Hypothalamus (tissue), 51 donors: ENCODE data around the gene SYNM.
A peak's percentile ranks its signal among the peaks of the same experiment; 100 is the strongest.

Experiments used
- DNase-seq, 51 donors: peaks; one replicate each; lab custom pipeline; 2025; lab: John Stamatoyannopoulos, UW

The SYNM gene

DNA sequence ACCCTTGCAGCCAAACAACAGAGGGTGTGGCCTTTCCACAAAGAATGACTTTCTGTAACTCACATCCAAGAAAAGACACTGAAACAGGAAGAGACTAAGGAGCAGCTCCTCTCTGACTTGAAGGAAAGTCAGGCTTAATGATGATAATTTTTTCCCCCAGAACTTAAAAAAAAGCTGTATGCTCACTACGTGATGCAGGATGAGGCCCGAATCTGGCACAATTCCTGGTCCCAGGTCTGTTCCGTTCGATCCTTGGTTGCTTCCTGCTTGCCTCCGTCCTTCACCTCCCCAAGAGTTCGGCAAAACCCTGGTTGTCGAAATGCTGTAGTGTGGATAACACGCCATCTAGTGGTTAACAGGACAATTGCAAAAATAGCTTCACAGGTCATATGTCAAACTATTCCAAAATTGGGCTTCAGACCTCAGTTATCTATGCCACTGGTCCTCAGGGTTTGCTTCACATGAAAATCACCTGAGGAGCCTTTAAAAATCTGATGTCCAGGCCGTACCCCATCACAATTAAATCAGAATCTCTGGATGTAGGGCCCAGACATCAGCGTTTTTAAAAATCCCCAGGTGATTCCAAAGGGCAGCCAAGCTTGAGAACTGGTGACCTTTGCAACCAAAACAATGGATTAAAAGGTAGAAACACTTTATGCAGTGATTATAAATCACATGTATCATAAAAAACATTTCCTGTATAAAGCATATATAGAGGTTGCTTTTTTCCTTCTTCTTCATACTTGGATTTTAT lies 28.1 kb upstream of the SYNM start:
- peak in 30 of 51 donors; percentile 6 to 80 (median 22) for DNase-seq

DNA sequence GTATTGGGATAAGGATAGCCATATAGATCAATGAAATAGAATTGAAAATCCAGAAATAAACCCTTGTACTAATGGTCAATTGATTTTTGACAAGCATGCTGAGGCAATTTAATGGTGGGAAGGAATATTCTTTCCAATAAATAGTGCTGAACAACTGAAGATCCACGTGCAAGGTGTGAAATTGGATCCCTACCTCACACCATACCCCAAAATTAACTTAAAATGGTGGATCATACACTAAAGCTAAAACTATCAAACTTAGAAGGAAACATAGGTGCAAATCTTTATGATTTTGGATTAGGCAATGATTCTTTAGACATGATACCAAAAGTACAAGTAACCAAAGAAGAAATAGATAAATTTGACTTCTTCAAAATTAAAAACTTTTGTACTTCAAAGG lies 22.1 kb upstream of the SYNM start:
- no peak for DNase-seq

DNA sequence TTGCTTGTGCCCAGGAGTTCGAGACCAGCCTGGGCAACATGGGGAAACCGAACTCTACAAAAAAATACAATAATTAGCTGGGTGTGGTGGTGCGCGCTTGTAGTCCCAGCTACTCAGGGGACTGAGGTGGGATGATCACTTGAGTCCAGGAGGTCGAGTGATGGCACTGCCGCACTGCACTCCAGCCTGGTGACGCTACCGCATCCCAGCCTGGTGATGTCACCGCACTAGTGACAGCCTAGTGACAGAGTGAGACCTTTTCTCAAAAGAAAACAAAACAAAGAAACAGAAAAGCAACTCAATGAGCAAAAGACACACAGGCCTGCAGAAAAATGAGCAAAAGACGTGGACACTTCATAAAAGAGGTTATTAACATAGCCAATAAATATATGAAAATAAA lies 19.9 kb upstream of the SYNM start:
- DNase-seq, result no peak

DNA sequence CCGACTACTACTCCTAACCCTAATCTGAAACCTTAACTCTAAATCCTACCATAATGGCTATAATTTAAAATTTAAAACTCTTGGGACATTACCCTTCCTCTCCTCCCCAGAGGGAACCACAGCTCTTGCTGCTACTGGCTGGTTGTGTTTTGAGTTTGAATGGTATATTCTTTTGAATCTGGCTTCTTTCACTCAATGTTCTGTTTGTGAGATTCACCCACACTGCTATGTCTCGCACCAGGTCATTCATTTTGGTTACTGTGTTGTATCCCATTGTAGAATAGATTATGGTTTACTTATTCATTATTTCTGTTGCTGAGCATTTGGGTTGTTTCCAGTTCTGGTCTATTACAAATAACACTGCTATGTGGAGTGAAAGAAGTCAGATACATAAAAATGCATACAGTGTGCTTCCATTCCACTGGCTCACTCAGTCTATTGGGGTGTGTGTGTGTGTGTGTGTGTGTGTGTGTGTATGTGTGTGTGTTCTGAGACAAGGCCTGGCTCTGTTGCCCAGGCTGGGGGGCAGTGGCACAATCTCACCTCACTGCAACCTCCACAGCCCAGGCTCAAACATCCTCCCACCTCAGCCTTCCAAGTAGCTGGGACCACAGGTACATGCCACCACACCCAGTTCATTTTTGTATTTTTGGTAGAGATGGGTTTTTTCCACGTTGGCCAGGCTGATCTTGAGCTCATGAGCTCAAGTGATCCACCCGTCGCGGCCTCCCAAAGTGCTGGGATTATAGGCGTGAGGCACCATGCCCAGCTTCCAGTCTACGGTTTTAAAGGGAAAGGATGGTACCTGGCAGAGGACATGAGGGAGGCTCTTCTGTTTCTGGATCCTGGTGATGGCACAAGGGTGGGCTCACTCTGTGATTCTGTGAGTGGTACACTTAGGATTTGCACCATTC lies 19.2 kb upstream of the SYNM start:
- no peak for DNase-seq

DNA sequence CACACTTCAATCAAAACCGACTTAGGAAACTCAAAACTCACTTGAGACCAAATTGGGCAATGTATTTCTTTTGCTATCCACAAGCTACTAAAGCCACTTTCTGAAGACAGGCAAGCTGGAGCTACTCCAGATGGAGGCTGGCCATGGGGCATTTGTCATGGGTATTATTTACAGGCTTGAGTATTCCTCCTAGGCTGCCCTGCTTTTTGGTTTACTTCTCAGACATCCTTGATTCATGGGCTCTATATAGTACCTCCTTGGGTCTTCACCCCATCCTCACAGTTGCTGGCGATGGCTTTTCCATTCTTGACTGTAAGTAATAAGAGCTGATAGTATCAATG lies 18.6 kb upstream of the SYNM start:
- no peak for DNase-seq

DNA sequence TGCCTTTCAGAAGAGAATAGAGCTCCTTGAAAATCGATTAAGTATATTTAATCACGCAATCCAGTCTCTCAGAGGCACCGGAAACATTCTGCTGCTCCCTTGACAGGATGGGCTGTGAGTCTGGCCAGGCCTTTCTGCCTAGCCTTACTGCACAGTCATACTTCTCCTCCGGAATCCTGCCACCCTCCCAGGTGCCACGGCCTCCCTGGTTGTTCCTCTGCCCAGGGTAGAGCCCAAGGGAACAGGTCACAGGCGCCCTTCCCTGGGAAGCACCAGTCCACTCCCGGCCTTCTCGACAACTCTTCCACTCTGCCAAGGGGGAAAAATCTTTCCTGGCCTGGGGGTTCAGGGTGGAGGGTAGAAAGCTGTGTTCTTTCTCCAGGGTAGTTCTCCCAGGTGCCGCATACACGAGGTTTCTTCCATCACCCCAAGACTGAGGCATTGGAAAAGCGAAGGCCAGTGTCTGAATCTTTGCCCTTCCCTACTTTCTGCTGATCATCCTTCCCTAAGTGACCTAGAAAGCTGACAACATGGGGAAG lies 17.4 kb upstream of the SYNM start:
- no peak for DNase-seq

DNA sequence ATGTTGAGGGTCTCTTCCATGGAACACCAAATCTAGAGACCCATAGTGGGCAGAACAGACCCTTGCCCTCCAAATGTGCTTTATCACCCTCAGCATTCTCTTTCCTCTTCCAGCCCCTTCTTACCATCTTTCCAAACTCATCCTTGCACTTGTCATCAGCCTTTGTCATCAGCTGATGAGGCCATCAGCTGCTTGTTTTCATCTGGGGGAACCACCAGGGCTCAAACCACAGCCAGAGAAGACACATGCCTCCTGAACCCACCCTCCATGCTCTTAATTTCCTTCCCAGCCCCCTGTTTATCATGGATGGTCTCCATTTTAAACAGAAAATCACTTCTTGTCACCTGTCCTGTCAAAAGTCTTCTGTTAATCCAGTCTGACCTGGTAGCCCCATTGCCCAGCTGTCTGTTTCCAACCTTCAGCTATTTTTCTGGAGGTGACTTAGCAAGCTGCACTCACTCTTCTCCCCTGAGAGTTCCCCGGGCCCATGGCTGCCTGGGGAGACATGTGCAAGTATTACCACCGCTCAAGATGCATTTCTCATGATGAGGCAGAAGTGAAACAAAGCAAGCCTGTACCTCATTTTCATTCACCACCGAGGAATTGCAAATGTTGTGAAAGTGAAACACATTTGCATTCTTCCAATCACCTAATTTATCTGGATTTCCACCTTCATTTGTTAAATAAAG lies 14.7 kb upstream of the SYNM start:
- DNase-seq, result no peak

DNA sequence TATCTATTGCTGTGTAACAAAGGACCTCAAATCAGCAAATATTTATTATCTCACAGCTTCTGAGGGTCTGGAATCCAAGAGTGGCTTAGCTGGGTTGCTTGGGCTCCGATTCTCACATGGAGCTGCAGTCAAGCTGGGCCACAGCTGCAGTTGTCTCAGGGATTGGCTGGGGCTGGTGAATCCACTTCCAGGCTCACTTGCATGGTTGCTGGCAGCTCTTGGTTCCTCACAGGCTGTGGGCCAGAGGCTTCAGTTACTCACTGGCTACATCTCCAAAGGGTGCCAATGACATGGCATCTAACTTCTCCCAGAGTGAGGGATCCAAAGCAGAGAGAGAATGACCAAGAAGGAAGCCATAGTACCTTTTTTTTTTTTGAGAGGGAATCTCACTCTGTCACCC lies 13.9 kb upstream of the SYNM start:
- no peak for DNase-seq

DNA sequence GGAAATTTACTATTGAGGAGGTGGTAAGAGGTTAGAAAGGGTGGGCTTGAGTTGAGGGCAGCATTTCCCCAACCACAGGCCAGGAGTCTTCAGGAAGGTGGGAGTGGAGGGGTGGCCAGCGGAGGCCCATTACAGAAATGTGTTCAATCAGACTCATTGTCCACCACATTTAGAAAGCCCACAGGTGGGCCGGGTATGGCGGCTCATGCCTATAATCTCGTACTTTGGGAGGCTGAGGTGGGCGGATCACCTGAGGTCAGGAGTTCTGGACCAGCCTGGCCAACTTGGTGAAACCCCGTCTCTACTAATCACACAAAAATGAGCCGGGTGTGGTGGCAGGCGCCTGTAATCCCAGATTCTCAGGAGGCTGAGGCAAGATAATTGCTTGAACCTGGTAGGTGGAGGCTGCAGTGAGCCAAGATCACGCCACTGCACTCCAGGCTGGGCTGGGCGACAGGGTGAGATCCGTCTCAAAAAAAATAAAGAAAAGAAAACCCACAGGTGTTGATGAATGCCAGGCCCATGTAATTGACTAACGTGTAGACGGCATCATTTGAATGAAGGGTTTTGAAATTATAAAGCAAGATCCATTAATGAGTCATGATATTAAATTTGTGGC lies 12.2 kb upstream of the SYNM start:
- DNase-seq, result no peak

DNA sequence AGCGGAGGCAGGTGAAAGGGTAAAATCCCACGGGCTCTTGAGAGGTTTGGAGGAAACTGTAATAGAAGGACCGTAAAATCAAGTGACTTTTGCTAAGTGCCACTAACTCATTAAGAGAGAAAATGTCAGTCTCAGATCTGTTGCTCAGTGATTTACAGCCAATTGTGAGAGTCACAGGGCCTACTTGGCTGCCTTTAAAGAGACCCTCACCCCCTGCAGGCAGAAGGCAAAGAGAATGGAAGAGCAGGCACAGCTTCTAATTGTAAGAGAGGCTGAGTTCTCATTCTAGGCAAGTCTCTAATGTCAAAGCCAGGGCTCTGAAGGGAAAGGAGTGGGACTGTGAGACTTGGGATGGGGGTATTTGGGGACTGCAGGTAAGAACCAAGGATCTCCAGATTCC lies 9.3 kb upstream of the SYNM start:
- DNase-seq, result no peak

DNA sequence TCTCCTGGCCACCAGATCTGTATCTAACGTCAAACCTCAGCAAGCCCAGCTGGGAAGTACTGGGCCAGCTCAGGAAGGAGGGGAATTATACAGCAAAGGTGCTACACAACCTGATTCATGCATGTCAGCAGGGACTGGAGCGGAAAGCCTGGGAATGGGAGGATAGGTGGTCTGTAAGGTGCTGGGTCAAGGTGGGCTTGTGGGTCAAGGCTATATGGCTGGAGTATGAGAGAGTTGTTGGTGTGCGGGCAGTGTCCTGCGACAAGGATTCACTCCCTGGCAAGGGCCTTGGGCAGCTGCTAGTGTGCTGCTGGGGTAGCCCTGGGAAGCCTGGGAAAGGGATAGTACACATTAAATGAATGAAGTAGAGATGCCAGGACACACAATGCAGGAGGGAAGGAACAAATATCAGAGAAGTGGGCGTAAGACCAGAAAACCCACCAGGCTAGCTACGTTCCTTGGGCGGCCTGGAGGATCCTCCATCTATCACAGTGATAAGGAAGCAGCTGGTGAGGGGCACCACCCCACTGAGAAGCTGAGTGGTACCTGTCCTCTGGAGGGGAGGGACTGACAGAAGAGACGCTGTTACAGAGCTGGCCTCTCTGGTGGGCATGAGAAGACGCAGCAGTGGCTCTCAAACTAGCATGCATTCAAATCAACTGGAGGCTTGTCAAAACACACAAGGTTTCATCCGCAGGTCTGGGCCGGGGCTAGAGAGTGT lies 8.5 kb upstream of the SYNM start:
- no peak for DNase-seq

DNA sequence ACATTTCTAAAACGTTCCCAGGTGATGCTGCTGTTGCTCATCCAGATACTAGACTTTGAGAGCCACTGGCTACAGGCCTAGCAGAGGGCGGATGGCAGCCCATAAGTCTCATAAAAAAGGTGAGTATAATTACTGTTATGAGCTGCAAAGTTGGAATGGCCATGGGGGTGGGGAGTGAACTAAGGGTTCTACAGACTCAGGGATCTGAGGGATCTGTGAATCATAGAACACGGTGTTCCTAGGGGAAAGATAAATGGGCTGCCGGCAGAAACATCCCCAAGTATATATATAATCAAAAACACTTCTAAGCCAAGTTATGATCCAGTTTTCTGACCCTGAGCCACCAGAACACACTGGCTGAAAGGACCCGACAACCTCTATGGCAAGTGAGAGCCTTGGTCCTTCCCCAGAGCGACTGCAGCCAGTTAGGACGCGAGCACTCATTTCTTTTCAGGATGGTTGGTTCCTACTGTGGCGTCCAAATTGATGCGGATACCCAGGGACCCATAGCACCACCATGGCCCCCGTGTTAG lies 7.9 kb upstream of the SYNM start:
- no peak for DNase-seq

DNA sequence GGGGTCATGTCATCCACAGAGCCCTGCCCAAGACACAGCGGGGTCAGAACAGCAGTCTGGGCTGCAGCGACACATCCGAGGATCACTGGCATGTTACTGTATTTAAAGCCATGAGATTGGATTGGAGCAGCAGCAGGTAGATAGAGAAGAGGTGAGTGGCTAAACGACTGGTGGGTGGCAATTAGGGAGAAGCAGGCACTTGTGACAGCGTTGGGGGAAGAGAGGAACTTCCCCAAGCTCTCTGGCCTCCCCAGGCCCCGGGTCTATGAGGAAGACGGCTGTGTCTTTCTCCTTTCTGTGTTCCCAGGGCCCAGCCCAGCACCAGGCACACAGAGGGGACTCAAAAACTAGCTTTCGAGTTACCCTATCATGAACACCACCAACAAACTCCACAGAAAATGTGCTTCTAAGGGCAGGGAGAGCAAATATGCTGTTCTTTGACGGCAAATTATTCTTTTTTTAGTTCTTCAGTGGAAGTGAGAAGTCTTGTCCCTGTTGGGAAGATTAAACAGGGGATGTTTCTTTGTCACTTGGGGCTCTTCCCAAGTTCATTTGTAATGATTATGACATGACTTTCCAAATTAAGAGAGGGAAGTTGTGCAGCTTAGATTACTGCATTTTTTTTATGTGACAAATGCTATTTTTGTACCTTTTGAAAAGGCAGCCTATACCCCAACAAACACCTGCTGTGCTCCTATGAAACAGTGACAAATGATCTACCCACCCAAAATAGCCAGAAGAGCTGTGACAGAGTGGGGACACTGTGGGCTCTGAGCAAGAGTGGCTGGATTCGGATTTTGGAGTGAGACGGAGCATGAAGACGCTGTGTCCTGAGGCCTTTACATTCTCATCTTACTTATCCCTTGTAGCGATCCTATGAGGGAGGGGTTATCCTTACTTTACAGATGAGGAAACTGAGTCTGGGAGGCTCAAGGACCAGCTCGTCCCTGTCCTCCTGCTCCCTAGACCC lies 7.2 kb upstream of the SYNM start:
- DNase-seq, result no peak

DNA sequence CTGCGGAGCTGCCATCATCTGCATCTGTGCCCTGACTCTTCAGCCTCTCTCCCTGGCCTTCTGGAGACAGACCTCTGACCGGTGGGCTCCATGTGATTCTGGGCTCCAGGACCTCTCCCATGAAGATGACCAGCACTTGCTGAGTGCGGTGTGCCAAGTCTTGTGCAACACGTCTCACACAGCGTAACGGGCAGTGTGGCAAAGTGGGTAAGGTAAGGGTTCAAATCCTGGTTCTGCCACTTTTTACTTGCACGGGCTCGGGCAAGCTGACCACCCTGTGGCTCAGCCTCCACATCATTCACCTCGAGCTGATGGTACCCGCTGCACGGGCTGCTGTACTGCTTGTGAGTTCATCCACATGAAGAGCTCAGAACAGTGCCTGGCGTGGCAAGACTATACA lies 6.5 kb upstream of the SYNM start:
- no peak for DNase-seq

DNA sequence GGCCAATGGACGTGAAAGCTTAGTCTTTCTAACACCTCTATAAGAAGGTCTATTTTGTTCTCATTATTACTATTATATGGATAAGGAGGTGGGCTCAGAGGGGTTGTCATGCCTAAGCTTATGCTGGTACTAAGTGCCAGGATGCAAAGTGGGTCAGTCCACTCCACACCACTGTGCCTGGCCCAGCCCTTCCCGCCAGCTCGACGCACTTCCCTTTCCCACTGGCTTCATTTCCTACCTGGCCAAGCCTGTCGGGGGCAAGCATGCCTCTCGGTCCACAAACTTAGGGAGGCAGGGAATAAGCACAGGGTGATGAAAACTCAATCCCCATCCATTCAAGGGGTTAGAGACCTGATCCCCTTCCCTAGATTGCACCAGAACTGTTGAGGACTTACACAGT lies 5.9 kb upstream of the SYNM start:
- DNase-seq, result no peak

DNA sequence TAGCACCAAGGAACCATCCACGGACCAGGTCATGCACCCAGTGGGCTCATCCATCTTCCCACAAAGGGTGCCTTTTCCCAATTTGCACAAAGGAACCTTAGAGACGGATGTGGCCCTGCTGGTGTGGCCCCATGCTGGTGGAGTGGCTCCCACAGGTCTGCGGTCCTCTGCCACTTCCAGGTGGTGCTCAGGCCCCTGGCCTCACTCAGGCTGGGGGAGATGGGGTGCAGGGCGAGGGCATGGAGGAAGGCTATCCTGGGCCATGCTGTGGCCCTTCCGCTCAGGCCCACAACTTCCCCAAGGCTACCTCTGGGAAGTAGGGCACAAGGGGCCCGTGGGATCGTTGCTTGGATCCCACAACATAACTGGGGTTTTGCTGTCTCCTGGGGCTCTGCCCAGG lies 5.2 kb upstream of the SYNM start:
- DNase-seq, result no peak

DNA sequence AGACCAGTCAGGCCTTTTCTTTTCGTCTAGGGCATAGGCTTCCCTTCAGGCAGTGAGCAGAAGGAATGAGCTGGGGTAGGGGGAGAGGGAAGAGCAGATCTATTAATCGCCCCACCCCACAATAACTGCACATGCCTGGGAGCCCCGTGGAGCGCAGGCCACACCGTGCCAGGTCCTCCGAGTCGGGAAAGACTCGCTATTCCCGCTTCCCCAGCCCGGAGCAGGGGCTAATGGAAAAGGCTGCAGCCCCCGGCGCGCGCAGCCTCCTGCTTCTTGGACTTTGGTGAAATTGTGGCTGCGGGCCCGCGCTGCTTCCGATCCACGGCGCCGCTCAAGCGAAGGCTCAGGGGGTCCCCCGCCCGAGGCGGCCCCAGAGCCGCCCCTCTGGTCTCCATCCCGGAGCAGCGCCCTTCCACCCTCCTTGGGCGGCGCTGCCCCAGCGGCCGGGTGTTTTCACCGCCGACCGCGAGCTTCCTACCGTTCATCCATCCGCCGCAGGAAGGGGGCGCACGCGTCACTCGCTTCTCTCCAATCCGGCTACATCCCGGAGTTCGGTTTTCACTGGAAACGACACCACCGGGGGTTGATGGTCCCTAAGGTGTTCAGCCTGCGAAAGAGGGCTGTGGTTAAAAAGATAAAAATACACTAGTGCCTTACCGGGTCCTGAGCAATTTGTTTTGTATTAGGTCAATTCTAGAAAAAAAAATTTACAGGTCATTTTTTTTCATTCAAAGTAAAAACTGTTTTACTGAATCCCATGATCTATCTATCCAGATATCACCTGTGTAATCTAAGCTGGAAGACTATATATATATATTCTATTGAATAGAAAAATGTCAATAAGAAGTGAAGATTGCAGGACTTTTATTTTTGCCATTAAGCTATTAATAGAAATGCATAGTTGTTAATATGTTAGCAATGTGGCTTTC lies 4.4 kb upstream of the SYNM start:
- DNase-seq, result peak in 46 of 51 donors; percentile 13 to 88 (median 70)

DNA sequence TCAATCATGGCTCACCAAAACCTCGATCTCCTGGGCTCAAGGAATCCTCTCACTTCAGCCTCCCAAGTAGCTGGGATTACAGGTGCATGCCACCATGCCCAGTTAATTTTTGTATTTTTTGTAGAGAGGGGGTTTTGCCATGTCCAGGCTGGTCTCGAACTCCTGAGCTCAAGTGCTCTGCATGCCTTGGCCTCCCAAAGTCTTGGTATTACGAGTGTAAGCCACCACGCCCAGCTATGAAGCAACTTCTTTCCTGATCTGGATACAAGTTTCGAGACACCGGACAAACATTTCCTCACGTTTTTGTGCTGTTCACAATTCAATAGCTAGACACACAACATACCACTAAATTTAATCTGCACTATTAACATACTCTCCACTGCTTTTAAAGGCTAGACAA lies 3.4 kb upstream of the SYNM start:
- no peak for DNase-seq
